A549 (cell line): Measurements from ENCODE around the gene MYO19.

Experiments
- CBX2 ChIP-seq: fragments of 200-600 bp; sonication (generic); IDR thresholded peaks from 2 replicates; pipeline ENCODE4 v1.6.1; 2016; ENCODE audit warnings: low read depth, mild to moderate bottlenecking, borderline replicate concordance
- CTCF ChIP-seq: fragments of >200 bp; sonication (Bioruptor Twin); formaldehyde crosslinking; IDR thresholded peaks from 3 replicates; pipeline ENCODE4 v1.5.1; 2016
- EP300 ChIP-seq, 2 experiments: fragments of >200 bp; sonication (Bioruptor Twin); formaldehyde crosslinking; IDR thresholded peaks; 2 replicates in 1 of 2; 3 replicates in 1 of 2; pipeline ENCODE4 v1.6.1; 2016 to 2017
- FOSB ChIP-seq: fragments of 250-450 bp; sonication (Bioruptor Pico); IDR thresholded peaks from 2 replicates; pipeline ENCODE4 v1.5.0; 2020; ENCODE audit warnings: mild to moderate bottlenecking, moderate library complexity
- MAZ ChIP-seq: fragments of 150-350 bp; IDR thresholded peaks from 2 replicates; pipeline ENCODE4 v1.6.1; 2014; ENCODE audit warnings: antibody characterized with exemption, low read depth, low read length, borderline replicate concordance
- POLR2A ChIP-seq: IDR thresholded peaks from 2 replicates; pipeline ENCODE4 v1.6.1; 2012; ENCODE audit warnings: mild to moderate bottlenecking, low read length
- RAD21 ChIP-seq, 2 experiments: fragments of >200 bp in 1 of 2; sonication (Bioruptor Twin) in 1 of 2; formaldehyde crosslinking in 1 of 2; IDR thresholded peaks in 1 of 2; conservative IDR thresholded peaks in 1 of 2; 2 replicates in 1 of 2; 3 replicates in 1 of 2; pipeline ENCODE4 v1.6.1; 2012 to 2018; ENCODE audit warnings: inconsistent platforms in 1 of 2
- RCOR1 ChIP-seq: fragments of 150-350 bp; IDR thresholded peaks from 2 replicates; pipeline ENCODE4 v1.6.1; 2014; ENCODE audit warnings: antibody characterized with exemption, low read length, low read depth

- no peak for TF ChIP-seq POLR2A
- TF ChIP-seq CTCF, result no peak
- no peak for TF ChIP-seq FOSB (CRISPR knock-in tag)
- no peak for TF ChIP-seq CBX2
- TF ChIP-seq RAD21 (conservative IDR thresholded peaks at IDR 0.05 in 1 of 2, IDR thresholded peaks at IDR 0.05 in 1 of 2), result no peak
- TF ChIP-seq MAZ, result no peak
- TF ChIP-seq EP300 (IDR thresholded peaks at IDR 0.05), result no peak
- TF ChIP-seq RCOR1, result no peak
Measured at GRCh38 chr17:36545077-36545464, 10.4 kb upstream of the MYO19 start.
